ENCODE results near the gene USP40. TPM values are rescaled to one million over a fixed set of nuclear protein-coding genes. Genes with fewer than 3 reads are reported as not detected.

Gene USP40
- total and polyA plus RNA-seq, 2 donors (not counting 1 experiment from before 2014, with no cell fraction given): 19.8 to 37.0 TPM

DNA sequence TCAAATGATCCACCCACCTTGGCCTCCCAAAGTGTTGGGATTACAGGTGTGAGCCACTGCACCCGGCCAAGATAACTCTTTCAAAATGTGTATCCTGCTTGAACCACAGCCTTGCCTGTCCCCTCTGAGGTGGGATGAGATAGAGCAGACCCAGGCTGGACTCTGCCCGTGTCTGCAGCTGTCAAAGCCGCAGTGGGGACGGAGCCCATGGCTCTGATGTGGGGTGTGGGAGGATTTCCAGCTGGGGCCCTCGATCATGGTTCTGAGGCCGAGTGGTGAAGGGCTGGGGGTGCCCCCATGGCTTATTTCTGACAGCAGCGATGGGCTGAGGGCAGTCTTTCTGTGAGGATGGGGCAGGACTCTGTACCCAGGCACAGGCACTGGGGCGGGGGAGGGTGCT, 107.8 kb downstream of the USP40 start:
- H3K4me3 ChIP-seq (ENCODE audit: control extremely low read depth in 1 of 5, extremely low read depth in 1 of 5, insufficient read depth in 1 of 5, low read depth in 2 of 5, low read length in 4 of 5): no peak overlapping the region
- no peaks in the 10 kb centered on the region for H3K27me3 ChIP-seq (replicated peaks in 1 of 4; ENCODE audit: control extremely low read depth in 1 of 4, control insufficient read depth in 3 of 4, insufficient read depth in 4 of 4, low read length in 3 of 4)

DNA sequence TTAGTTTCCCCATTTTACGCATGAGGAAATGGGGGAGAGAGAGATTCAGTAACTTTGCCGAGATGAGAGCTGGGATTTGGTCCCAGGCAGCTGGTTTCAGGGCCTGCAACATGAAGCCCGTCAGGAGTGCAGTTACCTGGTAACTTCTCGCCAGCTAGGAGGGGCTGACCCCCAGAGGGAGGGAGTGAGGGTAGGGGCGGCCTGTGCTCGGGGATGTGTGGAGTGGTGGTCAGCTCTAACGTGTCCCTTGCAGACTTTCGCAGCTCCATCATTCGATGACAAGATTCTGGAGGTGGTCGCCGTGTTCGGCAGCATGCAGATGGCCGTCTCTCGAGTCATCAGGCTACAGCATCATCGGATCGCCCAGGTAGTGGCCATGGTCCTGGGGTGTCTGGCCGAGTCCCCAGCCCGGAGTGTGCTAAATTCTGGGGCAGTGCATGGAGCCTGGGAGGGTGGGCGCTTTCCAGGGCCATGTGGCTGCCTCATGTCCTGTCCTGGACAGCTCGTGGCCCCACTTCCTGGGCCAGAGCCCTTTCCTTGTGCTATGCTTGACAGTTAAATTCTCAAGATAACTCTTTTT, 108.5 kb downstream of the USP40 start:
- Histone ChIP-seq H3K9ac (ENCODE audit: low read length) (no peak overlapping the region), H3K36me3 (replicated peaks in 1 of 2; ENCODE audit: control extremely low read depth in 1 of 2, control insufficient read depth in 1 of 2, extremely low read depth in 1 of 2, insufficient read depth in 2 of 2, low read length in 1 of 2) (peaks cover 23 to 97% of the 10 kb centered on the region in 2 experiments), H3K4me2 (replicated peaks; ENCODE audit: low read depth, low read length, poor library complexity, severe bottlenecking) (no peak overlapping the region), H3K27me3 (replicated peaks in 1 of 4; ENCODE audit: control extremely low read depth in 1 of 4, control insufficient read depth in 3 of 4, insufficient read depth in 4 of 4, low read length in 3 of 4) (no peaks in the 10 kb centered on the region), H2AFZ (ENCODE audit: insufficient read depth, low read depth, low read length, poor library complexity, severe bottlenecking) (no peak overlapping the region), H3K27ac (ENCODE audit: low read length in 2 of 2) (no peak overlapping the region), H3K4me3 (ENCODE audit: control extremely low read depth in 1 of 5, extremely low read depth in 1 of 5, insufficient read depth in 1 of 5, low read depth in 2 of 5, low read length in 4 of 5) (no peak overlapping the region), H4K20me1 (ENCODE audit: control insufficient read depth, insufficient read depth, low read length, poor library complexity, severe bottlenecking) (peaks cover 50% of the 10 kb centered on the region), H3K4me1 (ENCODE audit: control insufficient read depth in 2 of 2, insufficient read depth in 2 of 2, low read length in 2 of 2) (no peaks in the 10 kb centered on the region), H3K9me3 (ENCODE audit: control extremely low read depth in 1 of 3, control insufficient read depth in 2 of 3, insufficient read depth in 1 of 3, low read length in 2 of 3) (no peaks in the 10 kb centered on the region), H3K79me2 (ENCODE audit: control insufficient read depth, insufficient read depth, low read length) (peaks cover 20% of the 10 kb centered on the region)
- CTCF ChIA-PET: interaction anchor here (1.0 kb wide), 1 partner anchor 54 kb away, joined by 3 read pairs; no protein-coding TSS in a partner anchor
- TF ChIP-seq, protein P1, sequence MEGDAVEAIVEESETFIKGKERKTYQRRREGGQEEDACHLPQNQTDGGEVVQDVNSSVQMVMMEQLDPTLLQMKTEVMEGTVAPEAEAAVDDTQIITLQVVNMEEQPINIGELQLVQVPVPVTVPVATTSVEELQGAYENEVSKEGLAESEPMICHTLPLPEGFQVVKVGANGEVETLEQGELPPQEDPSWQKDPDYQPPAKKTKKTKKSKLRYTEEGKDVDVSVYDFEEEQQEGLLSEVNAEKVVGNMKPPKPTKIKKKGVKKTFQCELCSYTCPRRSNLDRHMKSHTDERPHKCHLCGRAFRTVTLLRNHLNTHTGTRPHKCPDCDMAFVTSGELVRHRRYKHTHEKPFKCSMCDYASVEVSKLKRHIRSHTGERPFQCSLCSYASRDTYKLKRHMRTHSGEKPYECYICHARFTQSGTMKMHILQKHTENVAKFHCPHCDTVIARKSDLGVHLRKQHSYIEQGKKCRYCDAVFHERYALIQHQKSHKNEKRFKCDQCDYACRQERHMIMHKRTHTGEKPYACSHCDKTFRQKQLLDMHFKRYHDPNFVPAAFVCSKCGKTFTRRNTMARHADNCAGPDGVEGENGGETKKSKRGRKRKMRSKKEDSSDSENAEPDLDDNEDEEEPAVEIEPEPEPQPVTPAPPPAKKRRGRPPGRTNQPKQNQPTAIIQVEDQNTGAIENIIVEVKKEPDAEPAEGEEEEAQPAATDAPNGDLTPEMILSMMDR (IDR thresholded peaks at IDR 0.05): no peak
- no peak for TF ChIP-seq EZH2 (IDR thresholded peaks at IDR 0.05; ENCODE audit: borderline replicate concordance, insufficient read depth, low read depth, low read length, poor library complexity, severe bottlenecking)
- no peaks in the 10 kb centered on the region for H3K27me3 Mint-ChIP-seq
- no peak for DNase-seq
- POLR2A ChIA-PET: no interaction called here
- no peaks in the 10 kb centered on the region for H3K4me1 Mint-ChIP-seq
- H3K9me3 Mint-ChIP-seq (ENCODE audit: insufficient read depth): no peaks in the 10 kb centered on the region
- no peak overlapping the region for H3K4me3 Mint-ChIP-seq
- WGBS (ENCODE audit: insufficient coverage): 97% methylated on average over 17 of the region's 20 CpGs
- ATAC-seq (ENCODE audit: low read depth): no peak
- H3K27ac Mint-ChIP-seq: no peak overlapping the region
- intact Hi-C loops (cut with micrococcal nuclease): no loop called here

More for the DNA sequence above, 107.8 kb downstream of the USP40 start:
- H3K27ac ChIP-seq (ENCODE audit: low read length in 2 of 2): no peak overlapping the region
- WGBS (ENCODE audit: insufficient coverage): over 99% methylated on average over 8 of the region's 8 CpGs
- intact Hi-C loops (cut with micrococcal nuclease): no loop called here
- no peaks in the 10 kb centered on the region for H3K4me1 Mint-ChIP-seq
- no peak overlapping the region for H2AFZ ChIP-seq (ENCODE audit: insufficient read depth, low read depth, low read length, poor library complexity, severe bottlenecking)
- H3K27ac Mint-ChIP-seq: no peak overlapping the region
- peaks cover 19 to 96% of the 10 kb centered on the region in 2 experiments for H3K36me3 ChIP-seq (replicated peaks in 1 of 2; ENCODE audit: control extremely low read depth in 1 of 2, control insufficient read depth in 1 of 2, extremely low read depth in 1 of 2, insufficient read depth in 2 of 2, low read length in 1 of 2)
- TF ChIP-seq, protein P1 (IDR thresholded peaks at IDR 0.05): no peak
- TF ChIP-seq EZH2 (IDR thresholded peaks at IDR 0.05; ENCODE audit: borderline replicate concordance, insufficient read depth, low read depth, low read length, poor library complexity, severe bottlenecking): no peak
- H3K27me3 Mint-ChIP-seq: no peaks in the 10 kb centered on the region
- no peak for DNase-seq
- H3K9me3 ChIP-seq (ENCODE audit: control extremely low read depth in 1 of 3, control insufficient read depth in 2 of 3, insufficient read depth in 1 of 3, low read length in 2 of 3): no peaks in the 10 kb centered on the region
- ChIA-PET CTCF (interaction anchor here (1.2 kb wide), 1 partner anchor 56 kb away, joined by 4 read pairs; no protein-coding TSS in a partner anchor), POLR2A (no interaction called here)
- no peak overlapping the region for H3K4me2 ChIP-seq (replicated peaks; ENCODE audit: low read depth, low read length, poor library complexity, severe bottlenecking)
- H3K4me3 Mint-ChIP-seq: no peak overlapping the region
- H3K9me3 Mint-ChIP-seq (ENCODE audit: insufficient read depth): no peaks in the 10 kb centered on the region
- no peak overlapping the region for H3K9ac ChIP-seq (ENCODE audit: low read length)
- peaks cover 21% of the 10 kb centered on the region for H3K79me2 ChIP-seq (ENCODE audit: control insufficient read depth, insufficient read depth, low read length)
- H3K4me1 ChIP-seq (ENCODE audit: control insufficient read depth in 2 of 2, insufficient read depth in 2 of 2, low read length in 2 of 2): no peaks in the 10 kb centered on the region
- ATAC-seq (ENCODE audit: low read depth): no peak
- peaks cover 43% of the 10 kb centered on the region for H4K20me1 ChIP-seq (ENCODE audit: control insufficient read depth, insufficient read depth, low read length, poor library complexity, severe bottlenecking)

Data from B cell (primary cell).